22Rv1 (cell line): Measurements from ENCODE around the gene PSMD9.

Experiments used
- CTCF ChIP-seq: fragments of 450-650 bp; IDR thresholded peaks from 2 replicates; pipeline ENCODE4 v1.5.1; 2017; ENCODE audit warnings: mild to moderate bottlenecking
- ZFX ChIP-seq: fragments of 450-650 bp; IDR thresholded peaks from 2 replicates; pipeline ENCODE4 v1.6.1; 2017; ENCODE audit warnings: antibody characterized with exemption, borderline replicate concordance

- TF ChIP-seq CTCF: no peak
- no peak for TF ChIP-seq ZFX
Observed at GRCh38 chr12:121845701-121846100, 42.9 kb upstream of the PSMD9 start.
